ENCODE data around the gene ARHGAP15.

GRCh38 chr2:143480086-143480485 lies 350.9 kb downstream of the ARHGAP15 start:
- TF ChIP-seq CTCF (IDR thresholded peaks at IDR 0.05) (no peak), ZFX (IDR thresholded peaks at IDR 0.05; ENCODE audit: borderline replicate concordance) (no peak)

Measured in 22Rv1 (cell line).